SW480 (cell line): ENCODE data around the gene SETBP1.

ENCODE experiments used
- DNase-seq: peaks from one replicate; pipeline ENCODE4 v3.0.0-alpha.2; 2016; ENCODE audit warnings: low spot score

Gene SETBP1

GRCh38 chr18:44679056-44679913 is 1.4 kb upstream of the SETBP1 start:
- DNase-seq: peak; percentile 66

- DNase-seq: peak; percentile 42
Measured at GRCh38 chr18:44679914-44680272, 795 bp upstream of the SETBP1 start.

DNA sequence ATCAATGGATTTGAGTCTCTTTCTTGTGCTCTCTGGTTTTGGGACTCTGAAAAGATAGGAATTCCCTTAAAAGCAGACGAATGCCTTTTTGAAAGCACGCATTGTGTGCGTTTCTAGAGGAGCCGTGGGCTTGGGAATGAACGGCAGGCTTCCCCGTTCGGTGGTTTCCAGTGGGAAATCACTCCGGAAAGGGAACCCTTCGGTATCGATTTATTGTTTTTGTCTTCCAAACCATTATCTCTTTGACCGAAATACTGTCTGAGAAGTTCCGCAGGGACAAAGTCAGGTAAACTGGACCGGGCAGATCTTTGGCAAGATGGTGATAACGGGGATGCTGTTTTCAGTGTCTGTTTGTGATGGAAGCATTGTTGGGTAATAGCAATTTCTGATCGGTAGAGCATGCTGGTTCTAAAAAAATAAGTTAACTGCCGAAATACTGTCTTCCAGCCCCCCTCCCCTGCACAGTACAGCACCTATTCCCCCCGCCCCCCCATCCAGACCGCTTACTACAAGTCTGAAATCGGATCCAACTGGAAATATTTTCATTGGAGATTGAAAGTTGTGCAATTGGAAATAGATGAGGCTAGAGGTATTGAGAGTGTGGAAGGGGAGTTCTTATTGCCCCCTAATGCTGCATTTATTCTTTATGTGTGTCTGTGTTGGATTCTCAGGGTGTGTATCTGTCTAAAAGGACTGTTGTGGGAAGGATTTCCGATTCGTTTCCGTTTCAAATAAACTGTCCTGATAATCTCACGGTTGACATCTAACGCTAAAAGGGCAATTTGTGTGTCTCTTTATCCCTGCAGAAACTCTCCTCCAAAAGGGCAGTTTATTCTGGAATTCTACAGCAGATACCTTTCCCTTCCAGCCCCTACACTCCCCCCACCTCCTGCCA is 635 bp downstream of the SETBP1 start:
- DNase-seq: no peak

DNA sequence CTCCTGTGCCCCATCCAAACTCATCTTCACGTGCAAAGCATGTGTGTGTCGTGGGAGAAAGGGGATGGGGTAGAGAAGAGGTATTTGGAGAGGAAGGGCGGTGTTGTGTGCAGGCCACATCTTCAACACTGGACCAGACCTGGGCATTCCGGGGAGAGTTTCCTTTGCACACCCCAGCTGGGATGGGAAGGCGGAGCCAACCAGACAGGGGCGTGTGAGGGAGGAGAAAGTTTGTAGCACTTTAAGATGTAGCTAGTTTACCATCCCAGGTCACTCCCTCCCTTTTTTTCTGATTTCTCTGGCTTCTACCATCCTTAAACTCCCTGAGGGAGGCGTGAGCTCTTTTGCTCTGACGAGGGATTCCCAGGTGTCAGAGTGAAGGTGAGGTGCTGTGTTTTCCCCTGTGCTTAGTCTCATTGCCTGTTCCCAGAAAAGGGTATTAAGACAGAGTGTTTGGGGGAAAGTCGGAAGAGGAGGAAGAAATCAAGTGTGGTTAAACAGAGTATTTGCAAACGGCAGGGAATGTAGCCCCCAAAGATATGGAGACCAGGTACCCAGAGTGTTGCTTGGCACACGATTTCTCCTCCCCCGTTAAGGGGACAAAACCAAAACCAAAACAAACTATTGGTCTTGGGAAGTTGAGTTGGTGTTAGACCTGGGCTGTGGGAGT is 1.6 kb downstream of the SETBP1 start:
- no peak for DNase-seq

- DNase-seq: peak; percentile 17
Measured at GRCh38 chr18:44682871-44683221, 2.2 kb downstream of the SETBP1 start.

DNA sequence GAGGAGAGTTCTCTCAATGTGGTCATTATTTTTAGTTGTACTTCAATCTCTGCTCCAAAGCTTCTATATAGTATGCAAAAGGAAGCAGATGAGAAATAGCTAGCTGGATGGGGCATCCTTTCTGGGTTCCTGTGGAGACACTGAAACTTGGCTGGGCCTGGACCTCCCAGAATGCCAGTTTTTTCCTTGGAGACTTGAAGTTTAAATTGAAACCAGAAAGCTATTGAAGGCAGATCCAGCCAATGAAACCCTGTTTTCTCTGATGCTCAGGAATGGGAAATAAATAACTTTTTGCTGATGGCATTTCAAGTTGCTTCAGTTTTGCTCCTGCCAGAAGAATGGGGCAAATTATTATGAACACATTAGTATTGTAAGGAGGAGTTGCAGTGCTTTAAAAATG is 2.9 kb downstream of the SETBP1 start:
- DNase-seq: no peak

- DNase-seq: no peak
Measured at GRCh38 chr18:44685296-44685695, 4.6 kb downstream of the SETBP1 start.

DNA sequence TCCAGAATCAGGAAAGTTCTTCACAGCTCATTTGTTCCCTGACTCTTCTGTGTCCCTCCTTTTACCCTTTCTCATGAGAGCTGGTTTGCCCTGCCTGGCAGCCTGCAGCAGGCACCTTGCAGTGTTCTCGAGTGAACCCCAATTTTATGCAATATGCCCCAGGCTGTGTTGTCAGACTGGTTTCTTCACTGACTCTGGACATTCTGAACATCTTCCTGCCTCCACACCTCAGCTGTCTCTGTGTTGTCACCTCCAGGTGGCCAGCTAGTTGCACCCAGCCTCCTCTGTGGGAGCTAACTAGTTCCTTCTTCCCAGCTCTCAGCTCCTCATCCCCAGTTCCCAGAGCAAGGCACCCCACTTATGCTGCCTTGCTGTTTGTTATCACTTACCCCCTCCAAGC is 5.5 kb downstream of the SETBP1 start:
- no peak for DNase-seq

- DNase-seq: no peak
Measured at GRCh38 chr18:44687421-44687820, 6.7 kb downstream of the SETBP1 start.

- DNase-seq: no peak
Measured at GRCh38 chr18:44689736-44690135, 9.0 kb downstream of the SETBP1 start.

GRCh38 chr18:44691148-44691925 is 10.6 kb downstream of the SETBP1 start:
- DNase-seq: no peak

DNA sequence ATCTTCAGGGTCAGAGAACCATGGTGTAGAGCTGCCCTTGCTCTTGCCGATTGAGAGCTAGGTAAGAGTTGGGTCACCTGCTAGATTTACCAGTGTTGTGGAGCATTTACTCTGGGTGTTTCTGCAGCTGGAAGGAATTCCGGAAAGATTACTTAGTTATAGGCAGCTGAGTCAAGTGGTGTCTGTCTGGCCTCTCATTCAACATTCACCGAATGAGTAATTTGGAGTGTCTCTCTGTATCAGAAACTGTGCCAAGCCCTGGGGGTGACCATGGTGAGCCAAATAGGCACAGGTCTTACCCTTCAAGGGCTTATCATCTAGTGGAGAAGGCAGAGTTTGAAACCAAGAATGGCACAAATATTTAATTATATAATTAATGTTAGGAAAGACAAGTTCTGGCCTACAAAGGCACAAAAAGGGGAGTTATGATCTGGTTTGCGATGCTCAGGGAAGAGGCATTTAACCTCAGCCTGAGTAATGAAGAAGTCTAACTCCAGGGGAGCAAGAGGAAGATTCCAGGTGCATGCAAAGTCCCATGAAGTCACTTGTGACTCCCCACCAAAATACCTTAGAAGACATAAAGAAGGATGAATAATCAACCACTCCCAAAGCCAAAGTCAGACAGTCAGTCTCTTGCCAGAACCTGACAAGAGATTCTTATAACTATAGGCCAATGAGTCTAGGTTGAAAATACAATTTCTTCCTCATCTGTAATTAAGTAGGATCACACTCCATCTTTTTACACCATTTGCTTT is 12.5 kb downstream of the SETBP1 start:
- no peak for DNase-seq

DNA sequence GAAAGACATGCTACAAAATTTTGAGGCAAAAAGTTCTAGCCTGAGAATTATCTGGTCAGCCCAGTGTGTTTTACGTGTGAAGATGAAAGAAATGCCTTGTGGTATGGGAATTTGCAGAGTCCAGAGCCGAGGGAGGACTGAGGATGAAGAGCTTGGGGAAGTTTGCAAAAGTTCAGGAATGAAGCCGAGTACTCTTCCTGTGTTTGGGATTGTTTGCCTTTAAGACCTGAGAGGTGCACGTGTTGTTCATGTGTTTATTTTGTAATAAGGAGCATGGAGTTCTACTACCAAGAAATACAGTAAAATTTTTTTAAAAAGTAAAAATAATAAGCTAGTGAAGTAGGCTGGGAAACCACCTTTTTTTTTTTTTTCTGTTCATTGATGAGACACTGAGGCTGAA is 14.8 kb downstream of the SETBP1 start:
- no peak for DNase-seq

- no peak for DNase-seq
Measured at GRCh38 chr18:44696892-44697291, 16.2 kb downstream of the SETBP1 start.

GRCh38 chr18:44697315-44697714 is 16.6 kb downstream of the SETBP1 start:
- no peak for DNase-seq

GRCh38 chr18:44698518-44698917 is 17.8 kb downstream of the SETBP1 start:
- no peak for DNase-seq

DNA sequence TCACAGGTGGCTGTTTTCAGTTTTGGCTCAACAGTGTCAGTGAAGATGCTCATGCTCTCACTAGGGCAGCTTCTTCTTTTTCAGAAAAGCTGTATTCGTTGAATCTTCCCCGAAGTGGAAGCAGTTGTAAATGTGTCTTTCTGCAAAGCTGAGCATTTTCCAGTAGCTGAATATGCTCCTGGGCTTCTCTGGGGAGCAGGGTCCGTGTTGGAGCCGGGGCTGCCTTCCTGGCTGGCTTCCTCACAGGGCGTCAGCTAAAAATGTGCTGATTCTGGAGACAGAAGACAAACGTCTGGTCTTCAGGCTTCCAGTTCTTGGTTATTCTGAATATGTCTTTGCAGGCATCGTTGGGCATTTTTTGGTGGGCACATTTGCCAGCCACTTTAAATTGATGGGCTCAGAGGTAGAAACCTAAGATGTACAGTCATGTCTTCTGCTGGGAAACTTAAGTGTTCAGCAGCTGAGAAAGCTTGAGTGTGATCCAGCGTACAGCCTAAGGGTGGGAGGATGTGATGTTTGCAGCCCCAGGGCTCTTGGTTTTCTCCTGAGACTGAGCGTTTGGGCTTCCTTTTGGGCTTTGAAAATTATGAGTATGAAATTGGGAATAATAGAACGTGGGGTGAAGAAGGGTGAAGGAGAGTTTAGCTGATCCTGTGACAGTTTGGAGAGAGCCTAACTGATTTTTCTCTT is 19.0 kb downstream of the SETBP1 start:
- no peak for DNase-seq

DNA sequence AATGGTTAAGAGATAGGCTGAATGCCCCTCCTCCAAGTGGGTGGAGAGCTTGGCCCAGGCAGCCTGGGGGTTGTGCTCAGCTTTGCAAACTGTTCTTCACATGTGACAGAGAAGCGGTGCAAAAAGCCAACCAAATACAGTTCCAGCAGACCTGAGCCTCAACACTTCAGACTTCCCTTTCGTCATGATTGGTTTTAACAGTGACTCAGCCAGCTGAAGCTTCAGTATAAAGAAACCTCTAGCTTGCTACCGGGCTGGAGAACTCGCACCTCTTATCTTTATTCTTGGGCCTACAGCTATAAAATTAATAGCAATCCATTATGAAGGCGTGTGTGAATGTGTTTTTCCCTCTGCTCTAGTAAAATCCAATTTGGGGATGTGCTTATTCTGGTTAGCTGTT is 20.0 kb downstream of the SETBP1 start:
- DNase-seq: no peak

DNA sequence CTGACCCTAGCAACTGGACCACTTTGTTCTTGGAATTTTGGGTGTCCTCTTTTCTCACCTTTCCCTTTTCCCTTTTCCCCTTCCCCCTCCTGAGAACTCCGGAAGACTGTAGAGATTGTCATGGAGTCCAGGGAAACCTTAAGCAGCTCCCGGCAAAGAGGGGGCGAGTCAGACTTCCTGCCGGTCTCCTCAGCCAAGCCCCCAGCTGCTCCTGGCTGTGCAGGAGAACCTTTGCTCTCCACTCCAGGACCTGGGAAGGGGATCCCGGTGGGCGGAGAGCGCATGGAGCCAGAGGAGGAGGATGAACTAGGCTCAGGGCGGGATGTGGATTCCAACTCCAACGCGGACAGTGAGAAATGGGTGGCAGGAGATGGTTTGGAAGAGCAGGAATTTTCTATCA is 20.5 kb downstream of the SETBP1 start:
- DNase-seq: no peak

DNA sequence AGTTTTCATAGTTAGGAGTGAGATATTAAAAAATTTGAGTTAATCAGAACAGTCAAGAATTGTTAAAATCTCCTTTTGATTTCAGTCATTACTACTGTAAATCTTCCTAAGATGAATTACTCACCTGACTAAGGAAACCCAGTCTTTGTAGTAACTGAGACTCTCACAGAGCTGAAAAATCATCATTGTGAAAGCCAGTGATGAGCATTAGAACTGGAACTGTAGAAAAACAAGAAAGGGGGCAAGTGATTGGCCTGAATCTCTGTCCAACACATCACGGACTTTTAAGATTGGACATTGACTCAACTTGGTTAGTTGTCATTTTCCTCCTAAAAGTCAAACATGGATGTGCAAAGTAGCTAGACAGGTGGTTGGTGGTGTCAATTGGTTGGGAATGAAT is 21.9 kb downstream of the SETBP1 start:
- no peak for DNase-seq
